AG09319 (cell line): ENCODE measurements around the gene PLCD1.

ENCODE experiments used
- DNase-seq: peaks from one replicate; pipeline ENCODE4 v3.0.0-alpha.2; 2010; ENCODE audit warnings: low read depth; ENCODE audit errors: extremely low read depth
- CTCF ChIP-seq: IDR thresholded peaks from 2 replicates; pipeline ENCODE4 v1.5.1; 2011; ENCODE audit warnings: low read depth, mild to moderate bottlenecking, inconsistent platforms, low read length, moderate library complexity

Gene PLCD1

GRCh38 chr3:38022896-38023709 is 6.3 kb downstream of the PLCD1 start:
- TF ChIP-seq CTCF: no peak
- DNase-seq: no peak

GRCh38 chr3:38022301-38022700 is 7.1 kb downstream of the PLCD1 start:
- no peak for TF ChIP-seq CTCF
- DNase-seq: no peak

- DNase-seq: no peak
- TF ChIP-seq CTCF: no peak
Measured at GRCh38 chr3:38021196-38021595, 8.2 kb downstream of the PLCD1 start.

- no peak for DNase-seq
- no peak for TF ChIP-seq CTCF
Measured at GRCh38 chr3:38020342-38020726, 9.1 kb downstream of the PLCD1 start.

GRCh38 chr3:38019658-38020341 is 9.6 kb downstream of the PLCD1 start:
- TF ChIP-seq CTCF: no peak
- no peak for DNase-seq

- TF ChIP-seq CTCF: no peak
- no peak for DNase-seq
Measured at GRCh38 chr3:38018296-38019266, 10.9 kb downstream of the PLCD1 start.
